IPS-NIHi7 (cell line): Measurements from ENCODE around the gene ANTXR1.

Experiments used
- DNase-seq: peaks from one replicate; pipeline ENCODE4 v3.0.0; 2012; ENCODE audit warnings: mixed read lengths; ENCODE audit errors: extremely low spot score

Gene ANTXR1

DNA sequence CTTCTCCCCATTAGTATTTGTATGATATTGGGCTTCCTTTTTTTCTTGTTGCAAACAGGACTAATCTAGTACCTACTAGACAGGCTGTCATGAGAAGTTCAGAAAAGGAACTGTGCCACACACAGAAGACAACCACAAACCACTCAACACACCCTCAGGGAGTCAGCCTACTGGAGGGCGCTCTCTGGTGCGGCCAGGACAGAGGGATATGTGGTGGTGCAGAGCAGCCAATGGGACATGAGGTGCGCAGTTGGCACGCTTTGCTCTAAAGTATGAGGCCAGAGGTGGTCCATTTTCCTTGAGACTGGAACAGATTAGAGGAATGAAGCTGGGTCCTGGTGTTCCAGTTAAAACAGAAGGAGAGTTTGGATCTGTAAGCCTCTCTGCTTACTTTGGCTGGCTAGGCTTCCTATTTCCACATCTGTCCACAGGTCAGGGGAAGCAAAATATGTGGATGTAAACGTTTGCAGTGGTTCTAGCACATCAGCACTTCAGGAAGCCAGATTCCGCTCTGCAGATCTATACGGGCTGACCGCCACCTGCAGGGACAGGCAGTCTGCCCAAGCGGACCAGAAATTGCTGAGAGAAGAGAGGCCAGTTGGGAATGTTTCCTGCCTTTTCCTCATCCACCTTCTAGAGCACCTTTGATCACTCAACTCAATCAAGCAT lies 260.0 kb downstream of the ANTXR1 start:
- DNase-seq = no peak

DNA sequence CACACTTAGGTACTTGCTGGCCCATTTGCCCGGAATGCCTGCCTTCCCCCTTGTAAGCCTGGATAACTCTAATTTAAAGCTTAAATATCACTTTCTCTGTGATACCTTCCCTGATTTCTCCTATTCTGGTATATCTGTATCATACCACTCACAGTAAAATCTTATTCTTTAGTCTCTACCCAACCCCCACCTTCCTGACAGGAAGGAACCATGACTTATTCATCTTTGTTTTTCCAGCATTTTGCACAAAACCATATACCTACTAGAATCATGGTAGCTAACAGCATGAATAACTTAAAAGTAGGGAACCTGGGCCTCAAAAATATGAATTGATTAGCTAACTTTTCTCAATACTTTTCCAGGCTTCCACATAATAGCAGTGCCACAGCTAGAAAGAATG lies 262.5 kb downstream of the ANTXR1 start:
- no peak for DNase-seq

DNA sequence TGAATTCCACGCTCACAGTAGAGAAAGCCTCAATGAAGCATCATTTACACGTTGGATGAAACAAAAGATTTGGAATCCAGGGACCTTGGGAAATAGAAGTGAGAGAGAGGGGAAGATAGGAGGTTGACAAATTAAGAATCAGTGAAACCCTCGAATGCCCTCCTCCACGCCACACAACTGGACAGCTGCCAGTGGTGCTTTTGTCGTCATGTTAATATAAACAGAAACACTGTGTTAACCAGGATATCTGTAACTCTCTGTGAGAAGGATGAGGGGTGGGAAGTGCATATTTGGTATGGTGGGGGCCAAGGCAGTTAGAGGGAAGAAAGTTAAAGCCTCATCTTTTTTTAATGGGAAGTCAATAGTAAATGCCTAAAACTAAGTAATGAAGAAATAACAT lies 265.4 kb downstream of the ANTXR1 start:
- DNase-seq = no peak

DNA sequence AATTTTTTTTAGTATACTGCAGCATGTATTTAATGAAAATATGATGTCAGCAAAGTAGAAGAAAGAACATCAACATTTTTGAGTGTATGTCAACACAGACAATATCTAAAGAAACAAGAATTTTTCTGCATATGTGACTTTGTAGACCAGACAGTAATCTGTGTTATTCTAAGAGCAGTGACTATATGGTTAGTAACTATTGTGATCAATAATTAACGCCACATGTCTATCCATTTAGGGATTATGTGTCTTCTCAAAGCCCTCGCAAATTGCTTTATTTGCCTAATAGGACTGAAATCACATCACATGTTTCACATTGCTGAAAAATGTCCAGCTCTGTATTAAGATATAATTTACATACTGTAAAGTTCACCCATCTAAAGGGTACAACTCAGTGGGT lies 266.2 kb downstream of the ANTXR1 start:
- no peak for DNase-seq

DNA sequence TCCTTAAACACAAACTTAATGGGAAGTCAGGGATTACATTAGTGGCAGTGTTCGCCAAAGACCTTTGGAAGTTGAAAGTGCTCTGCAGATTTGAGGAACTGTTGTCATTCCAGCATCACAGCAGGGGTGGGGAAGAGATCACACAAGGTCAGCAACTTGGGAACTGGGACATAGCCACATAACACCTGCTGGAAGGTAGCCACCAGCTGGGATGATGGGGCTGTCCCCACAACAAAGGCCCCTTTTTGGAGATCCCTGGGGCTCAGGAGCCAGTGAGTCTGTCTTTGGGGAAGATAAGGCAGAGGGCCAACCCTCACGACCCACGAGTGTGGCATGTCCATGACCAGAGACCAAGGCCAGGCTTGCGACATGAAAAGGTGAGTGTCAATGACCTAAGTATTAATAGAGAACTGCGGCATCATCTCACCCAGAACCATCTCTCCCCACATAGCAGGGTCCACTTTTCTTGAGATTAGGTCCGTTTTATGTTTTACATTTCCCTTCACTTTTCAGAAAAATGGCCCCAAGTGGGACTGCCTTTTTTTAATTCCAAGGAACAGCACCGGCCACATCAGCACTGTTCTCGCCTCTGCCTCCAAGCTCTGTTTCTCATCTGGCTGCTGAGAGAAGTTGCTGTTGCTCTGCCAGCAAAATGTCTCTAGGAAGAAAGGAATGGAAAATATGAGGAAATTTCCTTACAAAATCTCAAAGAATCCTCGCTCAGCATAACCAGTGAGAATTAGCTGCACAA lies 267.1 kb downstream of the ANTXR1 start:
- peak; percentile 35 for DNase-seq

DNA sequence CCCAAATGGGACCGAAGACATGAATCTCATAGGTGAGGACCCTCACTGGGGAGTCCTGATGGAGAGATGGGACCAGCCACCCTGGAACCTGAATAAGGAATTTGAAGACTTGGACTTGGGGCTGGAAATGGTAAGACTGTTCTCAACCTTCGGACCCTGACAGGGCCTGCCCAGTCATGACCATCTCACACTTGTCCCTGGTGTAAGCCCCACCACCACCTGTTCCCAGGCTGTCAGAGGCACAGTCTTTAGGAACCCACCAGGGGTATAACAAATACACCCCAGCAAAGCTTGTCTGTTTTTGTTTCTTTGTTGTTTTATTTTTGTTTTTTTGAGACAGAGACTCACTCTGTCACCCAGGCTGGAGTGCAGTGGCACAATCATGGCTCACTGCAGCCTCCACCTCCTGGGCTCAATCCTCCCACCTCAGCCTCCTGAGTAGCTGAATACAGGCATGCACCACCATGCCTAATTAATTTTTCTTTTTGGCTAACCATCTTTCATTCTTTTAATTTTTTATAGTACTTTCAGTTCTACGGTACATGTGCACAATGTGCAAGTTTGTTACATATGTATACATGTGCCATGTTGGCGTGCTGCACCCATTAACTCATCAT lies 267.9 kb downstream of the ANTXR1 start:
- no peak for DNase-seq

DNA sequence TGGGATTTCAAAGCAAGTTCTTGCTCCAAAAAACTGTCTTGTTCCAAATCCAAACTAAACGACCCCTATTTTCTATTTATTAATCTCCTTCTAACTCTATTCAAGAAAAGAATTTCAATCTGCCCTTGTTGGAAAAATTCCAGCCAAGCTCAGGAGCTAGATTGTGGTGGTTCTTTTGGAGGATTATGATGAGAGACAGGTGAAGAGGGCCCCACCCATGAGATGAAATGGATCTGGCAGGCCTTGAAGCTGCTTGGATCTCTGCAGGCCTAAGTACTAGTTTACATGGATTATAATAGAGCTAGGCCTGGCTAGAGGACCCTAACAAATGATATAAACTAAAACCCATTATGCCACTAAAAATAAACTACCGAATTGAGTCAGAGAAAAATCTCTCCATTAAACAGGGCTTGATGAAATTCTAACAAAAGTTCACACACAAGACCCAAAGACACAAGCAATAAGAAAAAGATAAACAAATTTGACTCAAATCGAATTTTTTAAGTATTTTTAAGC lies 272.5 kb downstream of the ANTXR1 start:
- DNase-seq = no peak

DNA sequence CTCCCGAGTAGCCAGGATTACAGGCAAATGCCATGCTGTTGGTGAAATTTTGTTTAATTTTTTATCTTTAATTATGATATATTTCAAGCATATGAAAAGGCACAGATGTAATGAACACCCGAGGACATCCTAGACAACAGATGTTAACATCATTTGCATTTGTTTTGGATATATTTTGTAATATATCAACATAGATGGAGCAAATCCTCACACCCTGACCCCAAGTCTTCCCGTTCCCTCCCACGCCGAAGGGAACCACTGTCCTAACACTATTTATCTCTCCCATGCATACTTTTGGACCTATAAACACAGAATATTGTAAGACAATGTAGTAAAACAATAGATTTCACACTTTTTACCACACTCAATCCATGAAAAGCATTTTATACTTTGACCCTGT lies 274.6 kb downstream of the ANTXR1 start:
- DNase-seq = no peak

DNA sequence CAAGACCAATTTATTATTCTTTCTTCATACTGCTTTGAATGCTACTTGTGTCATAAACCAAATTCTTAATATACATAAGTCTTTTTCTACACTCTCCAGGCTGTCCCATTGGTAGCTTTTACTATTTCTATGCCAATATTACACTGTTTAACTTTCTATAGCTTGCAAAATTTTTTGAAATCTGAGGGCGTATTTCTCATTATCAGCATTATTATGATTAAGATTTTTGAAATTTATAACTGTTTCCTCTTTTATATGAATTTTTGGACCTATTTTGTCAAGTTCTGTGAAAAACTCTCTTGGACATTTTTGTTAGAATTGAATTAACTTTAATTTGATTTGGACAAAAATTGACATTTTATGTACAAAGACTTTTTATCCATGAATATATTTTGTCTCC lies 275.4 kb downstream of the ANTXR1 start:
- no peak for DNase-seq

DNA sequence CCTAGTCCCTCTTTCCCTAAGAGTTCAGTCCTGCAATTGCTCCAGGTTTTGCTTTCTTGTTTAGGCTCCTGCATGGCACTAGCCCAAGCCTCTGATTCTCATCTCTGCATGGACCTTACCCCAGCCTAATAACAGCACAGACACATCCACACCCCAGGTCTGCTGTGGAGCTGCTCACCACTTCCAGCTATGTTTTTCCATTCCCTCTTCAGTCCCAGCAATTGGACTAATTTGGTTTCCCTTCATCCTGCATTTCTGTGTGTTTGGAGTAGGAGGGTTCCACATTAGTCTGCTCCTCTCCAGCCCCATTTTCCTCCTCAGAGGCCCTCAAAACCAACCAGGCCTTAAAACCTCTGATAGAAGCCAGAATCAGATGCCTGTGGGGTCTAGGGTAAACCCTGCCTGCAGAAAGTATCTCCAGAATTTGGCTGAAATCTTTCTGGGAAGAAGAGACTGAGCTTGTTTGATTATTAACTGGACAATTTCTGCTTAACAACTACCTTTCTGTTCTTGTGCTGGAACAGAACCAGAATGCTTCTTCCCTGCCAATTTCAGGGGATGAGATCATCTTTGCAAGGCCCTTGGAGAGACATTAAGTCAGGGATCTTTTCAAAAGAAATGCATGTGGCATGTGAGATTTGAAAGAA lies 278.1 kb downstream of the ANTXR1 start:
- DNase-seq = no peak

DNA sequence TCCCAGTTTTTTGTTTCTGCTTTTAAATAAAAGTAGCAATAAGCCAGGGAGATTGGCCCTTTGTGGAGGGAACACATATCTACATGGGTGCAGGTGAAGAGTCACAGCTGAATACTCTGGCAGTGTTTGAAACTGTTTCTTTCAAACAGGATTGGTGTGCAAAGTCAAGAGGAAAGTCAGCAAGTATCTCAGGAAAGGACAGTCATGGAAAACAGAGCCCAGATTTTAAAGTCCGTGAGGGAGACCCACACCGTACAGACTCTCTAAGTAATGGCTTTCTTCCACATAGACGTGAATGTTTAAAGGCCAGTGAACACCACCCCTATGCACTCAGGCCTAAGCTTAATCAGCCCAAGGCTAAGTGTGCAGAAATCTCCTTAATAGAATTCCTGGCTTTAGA lies 278.7 kb downstream of the ANTXR1 start:
- DNase-seq = no peak

DNA sequence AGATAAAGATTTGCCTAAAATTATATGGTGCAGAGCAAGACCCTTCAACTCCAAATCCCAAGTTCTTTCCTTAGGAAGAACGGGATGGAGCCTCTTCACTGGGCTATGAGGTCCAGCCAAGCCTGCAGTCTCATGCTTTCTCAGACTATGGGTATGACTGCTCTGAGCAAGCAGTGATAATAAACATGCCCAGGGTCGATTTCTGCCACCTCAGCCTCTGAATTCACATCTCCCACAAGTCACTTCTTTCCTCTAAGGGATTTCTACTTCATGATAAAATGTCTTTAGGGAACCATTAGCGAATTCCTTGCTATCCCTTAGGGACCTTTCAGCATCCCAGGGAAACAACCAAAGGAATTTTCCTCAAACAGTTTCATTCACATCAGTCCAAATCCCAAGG lies 279.3 kb downstream of the ANTXR1 start:
- DNase-seq = no peak

DNA sequence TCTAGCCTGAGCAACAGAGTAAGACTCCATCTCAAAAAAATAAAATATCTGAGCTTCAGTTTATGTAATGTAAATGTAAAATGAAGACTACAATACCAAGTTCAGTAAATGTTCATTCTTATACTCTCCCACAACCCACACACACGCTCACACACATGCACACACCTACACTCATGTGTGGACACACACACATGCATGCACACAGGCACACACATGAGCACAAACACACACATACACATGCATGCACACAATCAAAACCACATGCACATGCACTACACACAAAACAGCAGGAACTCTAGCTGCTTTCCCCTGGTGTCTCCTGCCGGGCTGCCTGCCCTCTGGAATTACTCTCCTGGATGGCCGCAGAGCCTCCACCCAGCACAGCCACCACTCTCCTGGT lies 283.4 kb downstream of the ANTXR1 start:
- DNase-seq = no peak

DNA sequence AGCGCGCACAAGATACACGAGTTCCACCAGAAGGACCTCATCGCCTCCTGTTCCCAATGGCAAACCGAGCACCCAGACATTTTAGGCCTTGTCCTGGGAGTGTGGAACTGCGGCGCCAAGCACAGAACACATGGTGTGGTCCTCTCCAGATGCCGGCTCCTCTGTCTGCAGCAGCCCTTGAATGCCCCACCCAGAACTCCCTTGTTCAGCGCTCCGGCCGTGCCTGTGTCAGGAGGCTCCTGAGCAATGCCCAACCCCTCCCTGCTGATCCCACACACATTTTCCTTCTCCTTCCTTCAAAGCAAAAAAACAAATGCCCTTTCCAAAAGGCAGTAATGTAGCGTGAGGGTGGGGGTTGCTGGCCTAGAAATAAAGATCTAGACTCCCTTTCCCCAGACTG lies 284.2 kb downstream of the ANTXR1 start:
- no peak for DNase-seq

DNA sequence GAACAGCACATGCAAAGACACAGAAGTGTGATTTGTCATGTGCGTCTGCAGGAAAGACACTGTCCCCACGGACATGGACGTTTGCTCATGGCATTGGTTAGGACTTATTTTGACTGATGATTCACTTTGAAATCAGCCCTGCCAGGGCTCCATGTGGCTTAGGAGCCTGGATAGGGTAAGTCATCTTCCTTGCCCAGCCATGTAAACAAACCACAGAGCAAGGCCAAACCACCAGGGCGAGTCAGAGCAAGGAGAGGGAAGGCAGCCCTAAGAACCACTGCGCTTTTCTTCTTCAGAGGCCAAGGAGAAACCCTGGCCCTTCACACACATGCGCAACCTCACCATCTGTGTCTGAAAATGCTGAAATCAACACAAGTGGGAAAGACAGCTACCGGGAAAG lies 285.3 kb downstream of the ANTXR1 start:
- DNase-seq = no peak

DNA sequence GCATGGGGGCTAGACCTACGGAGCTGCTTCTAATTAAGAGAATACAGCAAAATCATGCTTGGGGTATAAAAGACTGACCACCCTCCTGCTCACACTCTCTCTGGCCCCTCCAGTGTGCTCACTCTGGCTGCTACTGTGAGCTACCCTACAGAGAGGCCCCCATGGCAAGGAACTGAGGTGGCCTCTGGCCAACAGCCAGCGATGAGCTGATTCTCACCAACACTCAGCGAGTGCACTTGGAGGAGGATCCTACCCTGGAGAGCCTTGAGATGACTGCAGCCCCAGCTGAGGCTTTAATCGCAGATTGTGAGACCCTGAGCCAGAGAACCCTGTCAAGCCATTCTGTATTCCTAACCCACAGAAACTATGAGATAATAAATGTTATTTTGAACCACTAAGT lies 285.9 kb downstream of the ANTXR1 start:
- no peak for DNase-seq
